22Rv1 (cell line): ENCODE measurements around the gene DOC2B.

Experiments
- H3K27ac ChIP-seq: fragments of 450-650 bp; 2 replicates; pipeline ENCODE4 v1.5.1; 2017
- ZFX ChIP-seq: fragments of 450-650 bp; IDR thresholded peaks from 2 replicates; pipeline ENCODE4 v1.6.1; 2017; ENCODE audit warnings: antibody characterized with exemption, borderline replicate concordance
- TF ChIP-seq, protein P1 (sequence below): fragments of 450-650 bp; IDR thresholded peaks from 2 replicates; pipeline ENCODE4 v1.5.1; 2017; ENCODE audit warnings: mild to moderate bottlenecking

DOC2B gene

GRCh38 chr17:180381-181244 is 837 bp downstream of the DOC2B start:
- TF ChIP-seq, protein P1, sequence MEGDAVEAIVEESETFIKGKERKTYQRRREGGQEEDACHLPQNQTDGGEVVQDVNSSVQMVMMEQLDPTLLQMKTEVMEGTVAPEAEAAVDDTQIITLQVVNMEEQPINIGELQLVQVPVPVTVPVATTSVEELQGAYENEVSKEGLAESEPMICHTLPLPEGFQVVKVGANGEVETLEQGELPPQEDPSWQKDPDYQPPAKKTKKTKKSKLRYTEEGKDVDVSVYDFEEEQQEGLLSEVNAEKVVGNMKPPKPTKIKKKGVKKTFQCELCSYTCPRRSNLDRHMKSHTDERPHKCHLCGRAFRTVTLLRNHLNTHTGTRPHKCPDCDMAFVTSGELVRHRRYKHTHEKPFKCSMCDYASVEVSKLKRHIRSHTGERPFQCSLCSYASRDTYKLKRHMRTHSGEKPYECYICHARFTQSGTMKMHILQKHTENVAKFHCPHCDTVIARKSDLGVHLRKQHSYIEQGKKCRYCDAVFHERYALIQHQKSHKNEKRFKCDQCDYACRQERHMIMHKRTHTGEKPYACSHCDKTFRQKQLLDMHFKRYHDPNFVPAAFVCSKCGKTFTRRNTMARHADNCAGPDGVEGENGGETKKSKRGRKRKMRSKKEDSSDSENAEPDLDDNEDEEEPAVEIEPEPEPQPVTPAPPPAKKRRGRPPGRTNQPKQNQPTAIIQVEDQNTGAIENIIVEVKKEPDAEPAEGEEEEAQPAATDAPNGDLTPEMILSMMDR, result no peak
- TF ChIP-seq ZFX, result no peak
- no peak overlapping the region for H3K27ac ChIP-seq

- no peak overlapping the region for H3K27ac ChIP-seq
- TF ChIP-seq, protein P1, result no peak
- no peak for TF ChIP-seq ZFX
These were observed 1.6 kb downstream of the DOC2B start for GRCh38 chr17:179781-180380.

- H3K27ac ChIP-seq, result no peak overlapping the region
- TF ChIP-seq, protein P1, result no peak
- TF ChIP-seq ZFX, result no peak
These were observed 2.4 kb downstream of the DOC2B start for GRCh38 chr17:179066-179432.

- no peak overlapping the region for H3K27ac ChIP-seq
- no peak for TF ChIP-seq ZFX
- TF ChIP-seq, protein P1, result no peak
These were observed 3.0 kb downstream of the DOC2B start for GRCh38 chr17:178292-179065.

DNA sequence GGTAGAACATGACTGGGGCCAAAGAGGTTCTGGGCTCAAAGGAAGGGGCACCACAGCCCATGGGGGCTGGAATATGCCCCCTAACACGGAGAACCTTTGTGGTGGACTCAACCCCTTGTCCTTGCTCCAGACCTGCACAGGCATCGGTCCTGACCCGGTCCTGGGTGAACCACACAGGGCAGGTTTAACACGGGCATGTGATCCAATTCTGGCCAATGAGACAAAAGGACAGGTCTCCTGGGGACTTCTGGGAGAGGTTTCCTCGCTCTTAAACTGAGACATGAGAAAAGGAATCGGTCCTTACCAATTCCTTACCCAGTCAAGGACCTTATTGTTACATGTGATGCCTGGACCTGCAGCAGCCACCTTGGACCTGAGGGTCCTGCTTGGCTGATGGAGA is 3.7 kb downstream of the DOC2B start:
- no peak overlapping the region for H3K27ac ChIP-seq
- no peak for TF ChIP-seq ZFX
- TF ChIP-seq, protein P1, result no peak

DNA sequence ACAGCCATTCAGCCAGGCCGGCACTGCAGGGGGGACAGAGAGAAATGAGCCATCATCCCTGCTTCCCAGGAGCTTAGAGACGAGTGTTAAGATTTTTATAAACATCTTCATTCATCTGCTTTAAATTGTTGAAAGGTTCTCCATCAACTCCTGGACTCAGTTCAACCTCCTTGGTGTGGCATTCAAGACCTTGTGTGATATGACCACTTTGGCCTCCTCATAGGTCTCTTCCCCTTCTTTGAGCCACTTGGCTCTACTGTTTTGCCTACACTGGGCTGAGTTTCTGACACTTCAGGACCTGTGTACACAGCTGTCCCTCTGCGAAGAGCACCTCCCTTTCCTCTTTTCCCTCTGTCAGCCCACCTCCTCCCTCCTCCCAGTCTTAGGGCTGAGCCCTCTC is 4.3 kb downstream of the DOC2B start:
- TF ChIP-seq ZFX, result no peak
- TF ChIP-seq, protein P1, result no peak
- H3K27ac ChIP-seq, result no peak overlapping the region
